GM12878 (cell line): ENCODE results near the gene MEIKIN. TPM values are rescaled to one million over a fixed set of nuclear protein-coding genes. Genes with fewer than 3 reads are reported as not detected.
A peak's percentile ranks its signal among the peaks of the same experiment; 100 is the strongest.

Experiments
- BMI1 ChIP-seq: fragments of 450-650 bp; IDR thresholded peaks from 2 replicates; pipeline ENCODE4 v1.6.1; 2016; ENCODE audit warnings: mild to moderate bottlenecking, moderate library complexity, borderline replicate concordance
- CREB1 ChIP-seq: IDR thresholded peaks from 2 replicates; pipeline ENCODE4 v1.6.1; 2012; ENCODE audit warnings: low read depth, mild to moderate bottlenecking, inconsistent platforms
- HDAC6 ChIP-seq: fragments of 200-600 bp; sonication (generic); IDR thresholded peaks from one replicate; pipeline ENCODE4 v1.8.0; 2017; ENCODE audit warnings: antibody characterized with exemption; ENCODE audit not compliant: unreplicated experiment
- MYC ChIP-seq: IDR thresholded peaks from 2 replicates; pipeline ENCODE4 v1.6.1; 2011; ENCODE audit warnings: mild to moderate bottlenecking, low read length, moderate library complexity, inconsistent platforms; ENCODE audit not compliant: insufficient read depth, insufficient replicate concordance, insufficient read length, severe bottlenecking
- NR2C2 ChIP-seq: IDR thresholded peaks from 2 replicates; pipeline ENCODE4 v1.6.1; 2011; ENCODE audit warnings: borderline replicate concordance, low read depth; ENCODE audit not compliant: control insufficient read depth, insufficient read length
- POLR2A ChIP-seq: IDR thresholded peaks from 2 replicates; pipeline ENCODE4 v1.6.1; 2011; ENCODE audit warnings: low read depth, mild to moderate bottlenecking, low read length
- POLR2AphosphoS5 ChIP-seq: IDR thresholded peaks from 2 replicates; pipeline ENCODE4 v1.6.1; 2011; ENCODE audit warnings: mild to moderate bottlenecking, low read length, inconsistent platforms
- RAD51 ChIP-seq: fragments of 450-650 bp; IDR thresholded peaks from 2 replicates; pipeline ENCODE4 v1.6.1; 2016; ENCODE audit warnings: moderate library complexity, mild to moderate bottlenecking, inconsistent platforms
- RBBP5 ChIP-seq: fragments of 200-600 bp; sonication (generic); conservative IDR thresholded peaks from 2 replicates; pipeline ENCODE4 v1.6.1; 2016
- RELA ChIP-seq: fragments of 450-650 bp; IDR thresholded peaks from 2 replicates; pipeline ENCODE4 v1.8.0; 2014; ENCODE audit warnings: borderline replicate concordance; ENCODE audit not compliant: partially characterized antibody
- SMARCA5 ChIP-seq: fragments of 450-650 bp; IDR thresholded peaks from 2 replicates; pipeline ENCODE4 v1.6.1; 2017; ENCODE audit warnings: mild to moderate bottlenecking
- STAT3 ChIP-seq: IDR thresholded peaks from 2 replicates; pipeline ENCODE4 v1.6.1; 2011; ENCODE audit warnings: low read depth, low read length, improper control_type of control experiment
- SUZ12 ChIP-seq: fragments of 200-600 bp; sonication (generic); IDR thresholded peaks from one replicate; pipeline ENCODE4 v1.6.1; 2018; ENCODE audit warnings: antibody characterized with exemption, mild to moderate bottlenecking; ENCODE audit not compliant: unreplicated experiment
- TCF12 ChIP-seq: IDR thresholded peaks from 2 replicates; pipeline ENCODE4 v1.6.1; 2011; ENCODE audit warnings: low read depth, mild to moderate bottlenecking, low read length
- TCF3 ChIP-seq: IDR thresholded peaks from 2 replicates; pipeline ENCODE4 v1.6.1; 2012; ENCODE audit warnings: low read depth, mild to moderate bottlenecking, low read length, borderline replicate concordance; ENCODE audit not compliant: insufficient read depth
- ZBED1 ChIP-seq: IDR thresholded peaks from 2 replicates; pipeline ENCODE4 v1.6.1; 2016; ENCODE audit warnings: borderline replicate concordance
- ZSCAN29 ChIP-seq: fragments of 450-650 bp; IDR thresholded peaks from 2 replicates; pipeline ENCODE4 v1.6.1; 2017; ENCODE audit warnings: mild to moderate bottlenecking, moderate library complexity
- polyA plus RNA-seq, 11 experiments: library from polyadenylated mRNA; depleted of rRNA in 4 of 11; unstranded in 6 of 11; stranded (reverse) in 5 of 11; fragments of >200 nt; fragmentation: Nextera tagmentation in 4 of 11; fragmentation: Illumina TruSeq in 1 of 11; extraction: Ambion mirVana in 4 of 11; extraction: Trizol in 1 of 11; gene quantifications; 1 replicate in 1 of 11; 2 replicates in 10 of 11; pipeline versions ENCODE4 v1.2.1 to v1.2.3, GENCODE V29; 2011 to 2016; ENCODE audit warnings: inconsistent platforms in 2 of 11, missing spikeins in 2 of 11, low read depth in 1 of 11
- total RNA-seq, 4 experiments: library from RNA; depleted of rRNA in 3 of 4; stranded (reverse); fragments of >200 nt in 3 of 4; fragmentation: Illumina TruSeq in 1 of 4; extraction: Trizol in 1 of 4; gene quantifications; 2 replicates each; pipeline versions ENCODE4 v1.2.1 to v1.2.3, GENCODE V29; 2013 to 2021
- TF ChIP-seq, protein P1 (sequence below): fragments of 450-650 bp; IDR thresholded peaks from 2 replicates; pipeline ENCODE4 v1.6.1; 2017; ENCODE audit warnings: mild to moderate bottlenecking, low read depth, inconsistent platforms; ENCODE audit not compliant: poor library complexity, severe bottlenecking
- TF ChIP-seq, protein P2 (sequence below): fragments of 450-650 bp; IDR thresholded peaks from 2 replicates; pipeline ENCODE4 v1.6.1; 2017; ENCODE audit warnings: low read depth, mild to moderate bottlenecking, moderate library complexity
- TF ChIP-seq, protein P3 (sequence below): fragments of 450-650 bp; formaldehyde crosslinking; IDR thresholded peaks from 2 replicates; pipeline ENCODE4 v1.4.0; 2020; ENCODE audit warnings: mild to moderate bottlenecking, moderate library complexity

The MEIKIN gene
- total and polyA plus RNA-seq, 10 of the 15 experiments (the other 5 are each of a cell fraction or from before 2014, with no cell fraction given) = not detected

DNA sequence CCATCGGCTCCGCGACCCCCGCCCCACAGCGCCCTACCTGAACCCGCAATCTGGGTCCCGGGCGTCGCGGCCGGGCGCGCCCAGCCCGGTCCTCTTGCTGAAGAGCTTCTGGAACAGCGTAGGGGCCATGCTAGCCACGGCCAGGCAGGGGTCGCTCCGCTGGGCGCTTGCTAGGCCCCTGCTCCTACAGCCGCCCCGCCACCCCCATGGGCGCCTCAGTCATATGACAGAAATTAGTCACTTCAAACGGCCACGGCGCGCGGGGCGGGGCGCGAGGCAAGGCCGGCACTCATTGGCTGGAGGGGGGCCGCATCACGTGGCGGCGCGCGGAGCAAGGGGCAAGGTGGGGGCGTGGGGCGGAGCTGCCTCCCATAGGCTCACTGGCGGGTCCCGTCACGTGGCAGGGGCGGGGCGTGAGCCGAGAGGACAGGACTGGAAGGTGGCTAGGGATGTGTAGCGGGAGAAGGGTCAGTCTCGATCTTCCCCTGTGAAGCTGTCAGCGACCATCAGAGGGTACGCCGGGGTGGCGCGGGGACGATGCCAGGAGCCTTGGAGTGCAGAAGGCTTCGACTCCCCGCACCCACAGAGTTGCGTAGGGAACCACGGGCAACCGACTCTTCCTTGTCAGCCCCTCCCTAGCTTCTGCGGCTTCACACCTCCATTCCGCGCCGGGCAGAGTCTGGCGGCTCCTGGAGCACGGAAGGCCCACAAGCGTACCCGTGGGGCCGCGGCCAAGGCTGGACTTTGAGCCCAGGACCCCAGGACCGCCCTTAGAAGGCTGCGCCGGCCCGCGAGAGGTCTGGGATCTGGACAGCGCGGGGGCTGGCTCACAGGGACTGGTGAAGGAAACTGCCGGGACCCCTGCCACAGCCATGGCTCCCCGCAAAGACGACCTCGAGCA lies 148.4 kb downstream of the MEIKIN start, which contains the start of gene FNIP1 (continued):
- TF ChIP-seq SMARCA5 (no peak), STAT3 (no peak), ZSCAN29 (no peak), CREB1 (peak; percentile 80), SUZ12 (no peak), TCF3 (0 out of 2 replicates have a peak, but pooled peaks have one; percentile 51), RAD51 (peak; percentile 97), TCF12 (no peak), HDAC6 (peak; percentile 27), NR2C2 (no peak), ZBED1 (no peak), POLR2AphosphoS5 (peak; percentile 78), RBBP5 (no peak), RELA (peak; percentile 76), MYC (no peak), POLR2A (peak; percentile 97), BMI1 (no peak)
- TF ChIP-seq, protein P1, sequence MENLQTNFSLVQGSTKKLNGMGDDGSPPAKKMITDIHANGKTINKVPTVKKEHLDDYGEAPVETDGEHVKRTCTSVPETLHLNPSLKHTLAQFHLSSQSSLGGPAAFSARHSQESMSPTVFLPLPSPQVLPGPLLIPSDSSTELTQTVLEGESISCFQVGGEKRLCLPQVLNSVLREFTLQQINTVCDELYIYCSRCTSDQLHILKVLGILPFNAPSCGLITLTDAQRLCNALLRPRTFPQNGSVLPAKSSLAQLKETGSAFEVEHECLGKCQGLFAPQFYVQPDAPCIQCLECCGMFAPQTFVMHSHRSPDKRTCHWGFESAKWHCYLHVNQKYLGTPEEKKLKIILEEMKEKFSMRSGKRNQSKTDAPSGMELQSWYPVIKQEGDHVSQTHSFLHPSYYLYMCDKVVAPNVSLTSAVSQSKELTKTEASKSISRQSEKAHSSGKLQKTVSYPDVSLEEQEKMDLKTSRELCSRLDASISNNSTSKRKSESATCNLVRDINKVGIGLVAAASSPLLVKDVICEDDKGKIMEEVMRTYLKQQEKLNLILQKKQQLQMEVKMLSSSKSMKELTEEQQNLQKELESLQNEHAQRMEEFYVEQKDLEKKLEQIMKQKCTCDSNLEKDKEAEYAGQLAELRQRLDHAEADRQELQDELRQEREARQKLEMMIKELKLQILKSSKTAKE = peak; percentile 42
- TF ChIP-seq, protein P2, sequence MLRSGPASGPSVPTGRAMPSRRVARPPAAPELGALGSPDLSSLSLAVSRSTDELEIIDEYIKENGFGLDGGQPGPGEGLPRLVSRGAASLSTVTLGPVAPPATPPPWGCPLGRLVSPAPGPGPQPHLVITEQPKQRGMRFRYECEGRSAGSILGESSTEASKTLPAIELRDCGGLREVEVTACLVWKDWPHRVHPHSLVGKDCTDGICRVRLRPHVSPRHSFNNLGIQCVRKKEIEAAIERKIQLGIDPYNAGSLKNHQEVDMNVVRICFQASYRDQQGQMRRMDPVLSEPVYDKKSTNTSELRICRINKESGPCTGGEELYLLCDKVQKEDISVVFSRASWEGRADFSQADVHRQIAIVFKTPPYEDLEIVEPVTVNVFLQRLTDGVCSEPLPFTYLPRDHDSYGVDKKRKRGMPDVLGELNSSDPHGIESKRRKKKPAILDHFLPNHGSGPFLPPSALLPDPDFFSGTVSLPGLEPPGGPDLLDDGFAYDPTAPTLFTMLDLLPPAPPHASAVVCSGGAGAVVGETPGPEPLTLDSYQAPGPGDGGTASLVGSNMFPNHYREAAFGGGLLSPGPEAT = peak; percentile 70
- TF ChIP-seq, protein P3, sequence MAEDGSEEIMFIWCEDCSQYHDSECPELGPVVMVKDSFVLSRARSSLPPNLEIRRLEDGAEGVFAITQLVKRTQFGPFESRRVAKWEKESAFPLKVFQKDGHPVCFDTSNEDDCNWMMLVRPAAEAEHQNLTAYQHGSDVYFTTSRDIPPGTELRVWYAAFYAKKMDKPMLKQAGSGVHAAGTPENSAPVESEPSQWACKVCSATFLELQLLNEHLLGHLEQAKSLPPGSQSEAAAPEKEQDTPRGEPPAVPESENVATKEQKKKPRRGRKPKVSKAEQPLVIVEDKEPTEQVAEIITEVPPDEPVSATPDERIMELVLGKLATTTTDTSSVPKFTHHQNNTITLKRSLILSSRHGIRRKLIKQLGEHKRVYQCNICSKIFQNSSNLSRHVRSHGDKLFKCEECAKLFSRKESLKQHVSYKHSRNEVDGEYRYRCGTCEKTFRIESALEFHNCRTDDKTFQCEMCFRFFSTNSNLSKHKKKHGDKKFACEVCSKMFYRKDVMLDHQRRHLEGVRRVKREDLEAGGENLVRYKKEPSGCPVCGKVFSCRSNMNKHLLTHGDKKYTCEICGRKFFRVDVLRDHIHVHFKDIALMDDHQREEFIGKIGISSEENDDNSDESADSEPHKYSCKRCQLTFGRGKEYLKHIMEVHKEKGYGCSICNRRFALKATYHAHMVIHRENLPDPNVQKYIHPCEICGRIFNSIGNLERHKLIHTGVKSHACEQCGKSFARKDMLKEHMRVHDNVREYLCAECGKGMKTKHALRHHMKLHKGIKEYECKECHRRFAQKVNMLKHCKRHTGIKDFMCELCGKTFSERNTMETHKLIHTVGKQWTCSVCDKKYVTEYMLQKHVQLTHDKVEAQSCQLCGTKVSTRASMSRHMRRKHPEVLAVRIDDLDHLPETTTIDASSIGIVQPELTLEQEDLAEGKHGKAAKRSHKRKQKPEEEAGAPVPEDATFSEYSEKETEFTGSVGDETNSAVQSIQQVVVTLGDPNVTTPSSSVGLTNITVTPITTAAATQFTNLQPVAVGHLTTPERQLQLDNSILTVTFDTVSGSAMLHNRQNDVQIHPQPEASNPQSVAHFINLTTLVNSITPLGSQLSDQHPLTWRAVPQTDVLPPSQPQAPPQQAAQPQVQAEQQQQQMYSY (CRISPR knock-in tag) = no peak
